Testis (tissue), 2 donors: ENCODE measurements around the gene P2RY4.

Source experiments
- CTCF ChIP-seq, 3 experiments: fragments of 450-650 bp in 2 of 3; fragments of 200-600 bp in 1 of 3; sonication (generic) in 1 of 3; IDR thresholded peaks; one replicate each; pipeline ENCODE4 v1.5.1; 2016 to 2019; ENCODE audit warnings: antibody characterized with exemption in 3 of 3, mild to moderate bottlenecking in 2 of 3, moderate library complexity in 1 of 3
- POLR2A ChIP-seq: fragments of 450-650 bp; IDR thresholded peaks from one replicate; pipeline ENCODE4 v1.6.1; 2017; ENCODE audit warnings: antibody characterized with exemption, mild to moderate bottlenecking, moderate library complexity

- TF ChIP-seq CTCF (IDR thresholded peaks at IDR 0.05) (no peak), POLR2A (no peak)
These were observed 33.3 kb downstream of the P2RY4 start for GRCh38 chrX:70226687-70227086.
